ENCODE results near the gene CTNNAL1. TPM values are rescaled to one million over a fixed set of nuclear protein-coding genes. Genes with fewer than 3 reads are reported as not detected.

The CTNNAL1 gene
- total and polyA plus RNA-seq, 12 donors = 182 to 817 (median 380) TPM

GRCh38 chr9:108960331-108960730 lies 53.0 kb downstream of the CTNNAL1 start:
- WGBS, 4 donors = 73 to 80% (median 76%) methylated on average over 6 of the region's 6 CpGs
- intact Hi-C loops (cut with DNase I) = no loop called here

GRCh38 chr9:108956631-108957026 lies 56.7 kb downstream of the CTNNAL1 start:
- Histone ChIP-seq H3K9me3 (replicated peaks in 1 of 3) (no peaks in the 10 kb centered on the region), H3K4me1 (replicated peaks in 1 of 2) (peaks cover 0 to 38% of the 10 kb centered on the region in 2 donors), H3K27me3 (no peaks in the 10 kb centered on the region), H3K4me3 (no peak overlapping the region), H3K27ac (peak overlapping the region in 1 of 5 donors; percentile 67), H3K36me3 (replicated peaks in 1 of 2) (peaks cover 0 to 9% of the 10 kb centered on the region in 2 donors)
- intact Hi-C loops (cut with DNase I) = no loop called here
- DNase-seq = no peak
- TF ChIP-seq CTCF (IDR thresholded peaks at IDR 0.05) = no peak
- TF ChIP-seq POLR2A (IDR thresholded peaks at IDR 0.05) = no peak

More at GRCh38 chr9:108960331-108960730, 53.0 kb downstream of the CTNNAL1 start:
- H3K9me3 ChIP-seq (replicated peaks in 1 of 3) = no peaks in the 10 kb centered on the region
- H3K4me3 ChIP-seq = no peak overlapping the region
- no peaks in the 10 kb centered on the region for H3K27me3 ChIP-seq
- peaks cover 0 to 30% of the 10 kb centered on the region in 2 donors for H3K36me3 ChIP-seq (replicated peaks in 1 of 2)
- peaks cover 0 to 34% of the 10 kb centered on the region in 2 donors for H3K4me1 ChIP-seq (replicated peaks in 1 of 2)
- no peak for TF ChIP-seq POLR2A (IDR thresholded peaks at IDR 0.05)
- DNase-seq = no peak
- H3K27ac ChIP-seq = no peak overlapping the region

- 56 to 71% (median 61%) methylated on average over 4 of the region's 4 CpGs for WGBS, 4 donors
- intact Hi-C loops (cut with DNase I) = no loop called here
- peaks cover 0 to 38% of the 10 kb centered on the region in 2 donors for H3K4me1 ChIP-seq (replicated peaks in 1 of 2)
- H3K27ac ChIP-seq = peak overlapping the region in 1 of 5 donors; percentile 67
- no peak for DNase-seq
- no peaks in the 10 kb centered on the region for H3K9me3 ChIP-seq (replicated peaks in 1 of 3)
- TF ChIP-seq POLR2A (IDR thresholded peaks at IDR 0.05) = no peak
- no peak for TF ChIP-seq CTCF (IDR thresholded peaks at IDR 0.05)
- no peaks in the 10 kb centered on the region for H3K27me3 ChIP-seq
- no peak overlapping the region for H3K4me3 ChIP-seq
- H3K36me3 ChIP-seq (replicated peaks in 1 of 2) = peaks cover 0 to 11% of the 10 kb centered on the region in 2 donors
Measured at GRCh38 chr9:108956022-108956630, 57.2 kb downstream of the CTNNAL1 start.

- WGBS, 4 donors = 1 to 3% (median 2%) methylated on average over 3 of the region's 3 CpGs
- no peaks in the 10 kb centered on the region for H3K9me3 ChIP-seq (replicated peaks in 1 of 3)
- DNase-seq = no peak
- intact Hi-C loops (cut with DNase I) = no loop called here
- peaks cover 0 to 38% of the 10 kb centered on the region in 2 donors for H3K4me1 ChIP-seq (replicated peaks in 1 of 2)
- no peaks in the 10 kb centered on the region for H3K27me3 ChIP-seq
- no peak overlapping the region for H3K4me3 ChIP-seq
- peak overlapping the region in 4 of 5 donors; percentile 28 to 67 (median 64) for H3K27ac ChIP-seq
- peaks cover 0 to 23% of the 10 kb centered on the region in 2 donors for H3K36me3 ChIP-seq (replicated peaks in 1 of 2)
- peak; percentile 49 to 74 (median 70) for TF ChIP-seq CTCF (IDR thresholded peaks at IDR 0.05)
- TF ChIP-seq POLR2A (IDR thresholded peaks at IDR 0.05) = no peak
Measured at GRCh38 chr9:108953983-108954574, 59.2 kb downstream of the CTNNAL1 start.
